Measurements from ENCODE around the gene MRPL45. TPM values are rescaled to one million over a fixed set of nuclear protein-coding genes. Genes with fewer than 3 reads are reported as not detected.

MRPL45 gene
- polyA plus RNA-seq, 1 donor from 2014 or later: 27.5 TPM

DNA sequence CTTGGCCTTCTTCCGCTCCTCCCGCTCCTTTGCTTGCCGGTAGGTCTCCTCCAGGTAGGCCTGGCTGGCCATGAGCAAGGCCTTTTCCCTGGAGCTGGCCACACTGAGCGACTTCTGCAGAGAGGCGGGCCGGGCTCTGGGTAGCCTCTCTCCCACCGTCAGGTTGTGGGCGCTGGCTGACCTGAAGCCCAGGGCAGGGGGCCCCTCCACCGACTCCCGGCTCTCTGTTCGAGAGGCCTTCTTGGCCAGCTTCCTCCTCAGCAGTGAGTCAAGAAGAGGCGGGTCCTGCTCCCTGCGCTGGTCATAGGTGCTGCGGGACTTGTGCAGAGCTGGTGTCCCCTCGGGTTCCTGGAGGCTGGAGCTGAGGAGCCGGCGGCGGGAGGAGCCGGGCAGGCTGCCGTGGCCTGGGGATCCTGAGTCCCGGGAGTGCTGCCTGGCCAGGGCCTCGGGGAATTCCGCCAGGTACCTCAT is 34.0 kb downstream of the MRPL45 start:
- Histone ChIP-seq H4K20me1 (ENCODE audit: insufficient read depth) (no peaks in the 10 kb centered on the region), H3F3A (ENCODE audit: insufficient read depth, low read length, poor library complexity, severe bottlenecking) (no peaks in the 10 kb centered on the region), H3K4me3 (ENCODE audit: low read length) (no peak overlapping the region), H3K9ac (ENCODE audit: low read length) (no peak overlapping the region), H3K9me3 (ENCODE audit: low read length) (no peaks in the 10 kb centered on the region), H3K79me2 (replicated peaks; ENCODE audit: insufficient read depth, low read length) (no peaks in the 10 kb centered on the region), H3K27me3 (ENCODE audit: insufficient read depth, low read depth, low read length) (no peaks in the 10 kb centered on the region), H3K36me3 (ENCODE audit: insufficient read depth, low read length) (no peaks in the 10 kb centered on the region), H3K27ac (ENCODE audit: low read length) (no peak overlapping the region), H3K9me2 (ENCODE audit: insufficient read depth, low read length) (no peaks in the 10 kb centered on the region), H3K4me2 (ENCODE audit: low read length) (no peak overlapping the region), H2AFZ (ENCODE audit: low read depth, low read length) (no peak overlapping the region)
- TF ChIP-seq MXI1 (conservative IDR thresholded peaks at IDR 0.05; ENCODE audit: poor library complexity, severe bottlenecking) (no peak), EZH2 (IDR thresholded peaks at IDR 0.05; ENCODE audit: borderline replicate concordance, insufficient read depth, low read length, poor library complexity, severe bottlenecking) (no peak), SMC3 (conservative IDR thresholded peaks at IDR 0.05; ENCODE audit: poor library complexity) (no peak), RAD21 (conservative IDR thresholded peaks at IDR 0.05) (no peak), TAF1 (IDR thresholded peaks at IDR 0.05; ENCODE audit: low read depth) (no peak)

DNA sequence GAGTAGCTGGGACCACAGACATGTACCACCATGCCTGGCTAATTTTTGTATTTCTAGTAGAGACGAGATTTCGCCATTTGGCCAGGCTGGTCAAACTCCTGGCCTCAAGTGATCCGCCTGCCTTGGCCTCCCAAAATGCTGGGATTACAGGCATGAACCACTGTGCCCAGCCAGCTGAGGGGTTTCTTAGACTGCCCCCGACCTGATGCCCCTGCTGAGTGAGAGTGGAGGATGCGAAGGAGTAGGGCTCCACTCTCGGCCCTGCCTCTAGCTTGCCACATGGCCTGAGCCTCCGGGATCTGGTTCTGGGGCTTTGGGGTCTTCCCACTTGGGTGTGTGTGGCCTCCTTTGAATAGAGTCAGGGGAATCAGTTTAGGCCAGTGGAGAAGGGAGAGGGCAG is 35.8 kb downstream of the MRPL45 start:
- TF ChIP-seq EZH2 (IDR thresholded peaks at IDR 0.05; ENCODE audit: borderline replicate concordance, insufficient read depth, low read length, poor library complexity, severe bottlenecking) (no peak), POLR2AphosphoS5 (IDR thresholded peaks at IDR 0.05) (no peak), RAD21 (conservative IDR thresholded peaks at IDR 0.05) (no peak), REST (IDR thresholded peaks at IDR 0.05; ENCODE audit: borderline replicate concordance) (no peak), TAF1 (IDR thresholded peaks at IDR 0.05; ENCODE audit: low read depth) (no peak), MXI1 (conservative IDR thresholded peaks at IDR 0.05; ENCODE audit: poor library complexity, severe bottlenecking) (no peak), SMC3 (conservative IDR thresholded peaks at IDR 0.05; ENCODE audit: poor library complexity) (no peak), EP300 (conservative IDR thresholded peaks at IDR 0.05; ENCODE audit: poor library complexity, severe bottlenecking) (no peak)
- TF ChIP-seq, protein P1, sequence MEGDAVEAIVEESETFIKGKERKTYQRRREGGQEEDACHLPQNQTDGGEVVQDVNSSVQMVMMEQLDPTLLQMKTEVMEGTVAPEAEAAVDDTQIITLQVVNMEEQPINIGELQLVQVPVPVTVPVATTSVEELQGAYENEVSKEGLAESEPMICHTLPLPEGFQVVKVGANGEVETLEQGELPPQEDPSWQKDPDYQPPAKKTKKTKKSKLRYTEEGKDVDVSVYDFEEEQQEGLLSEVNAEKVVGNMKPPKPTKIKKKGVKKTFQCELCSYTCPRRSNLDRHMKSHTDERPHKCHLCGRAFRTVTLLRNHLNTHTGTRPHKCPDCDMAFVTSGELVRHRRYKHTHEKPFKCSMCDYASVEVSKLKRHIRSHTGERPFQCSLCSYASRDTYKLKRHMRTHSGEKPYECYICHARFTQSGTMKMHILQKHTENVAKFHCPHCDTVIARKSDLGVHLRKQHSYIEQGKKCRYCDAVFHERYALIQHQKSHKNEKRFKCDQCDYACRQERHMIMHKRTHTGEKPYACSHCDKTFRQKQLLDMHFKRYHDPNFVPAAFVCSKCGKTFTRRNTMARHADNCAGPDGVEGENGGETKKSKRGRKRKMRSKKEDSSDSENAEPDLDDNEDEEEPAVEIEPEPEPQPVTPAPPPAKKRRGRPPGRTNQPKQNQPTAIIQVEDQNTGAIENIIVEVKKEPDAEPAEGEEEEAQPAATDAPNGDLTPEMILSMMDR (IDR thresholded peaks at IDR 0.05; ENCODE audit: poor library complexity, severe bottlenecking): no peak

More for the DNA sequence above, 35.8 kb downstream of the MRPL45 start:
- H3K27me3 ChIP-seq (ENCODE audit: insufficient read depth, low read depth, low read length): no peaks in the 10 kb centered on the region
- no peaks in the 10 kb centered on the region for H3K9me3 ChIP-seq (ENCODE audit: low read length)
- H3F3A ChIP-seq (ENCODE audit: insufficient read depth, low read length, poor library complexity, severe bottlenecking): no peaks in the 10 kb centered on the region
- H3K27ac ChIP-seq (ENCODE audit: low read length): no peak overlapping the region
- no peaks in the 10 kb centered on the region for H4K20me1 ChIP-seq (ENCODE audit: insufficient read depth)
- H3K9ac ChIP-seq (ENCODE audit: low read length): no peak overlapping the region
- no peak overlapping the region for H3K4me3 ChIP-seq (ENCODE audit: low read length)
- no peak overlapping the region for H2AFZ ChIP-seq (ENCODE audit: low read depth, low read length)
- H3K9me2 ChIP-seq (ENCODE audit: insufficient read depth, low read length): no peaks in the 10 kb centered on the region
- H3K79me2 ChIP-seq (replicated peaks; ENCODE audit: insufficient read depth, low read length): no peaks in the 10 kb centered on the region
- H3K4me2 ChIP-seq (ENCODE audit: low read length): no peak overlapping the region
- no peaks in the 10 kb centered on the region for H3K36me3 ChIP-seq (ENCODE audit: insufficient read depth, low read length)

Measured in neural cell (in vitro differentiated cells).